ENCODE measurements around the gene SCMH1. TPM values are rescaled to one million over a fixed set of nuclear protein-coding genes. Genes with fewer than 3 reads are reported as not detected.
"Not testable (repeated sequence)": the region's sequence is repeated elsewhere in the genome, so short reads cannot be mapped to it uniquely, and the experiment has no call there.

Gene SCMH1
- total RNA-seq, 4 donors from 2014 or later: 30.6 to 72.9 (median 36.3) TPM

DNA sequence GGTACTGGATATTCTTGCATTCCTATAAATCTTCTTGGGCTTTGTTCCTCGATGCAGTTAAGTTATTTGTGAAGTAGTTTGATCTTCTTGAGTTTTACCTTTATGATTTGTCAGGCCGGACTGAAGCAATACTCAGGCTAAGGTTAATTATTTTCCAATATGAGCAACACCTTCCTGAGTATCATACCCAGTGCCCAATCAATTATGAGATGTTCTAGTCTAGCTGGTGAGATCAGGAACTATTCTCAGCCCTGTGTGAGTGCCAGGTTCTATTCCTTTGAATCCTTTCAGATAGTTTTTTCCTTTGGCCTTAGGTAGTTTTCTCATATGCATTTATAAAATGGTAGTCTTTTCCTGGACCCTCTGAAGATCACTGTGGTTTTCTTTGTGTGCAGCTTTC lies 92.5 kb downstream of the SCMH1 start:
- peaks cover 0 to 11% (median 3%) of the 10 kb centered on the region in 4 donors for H3K4me1 ChIP-seq
- WGBS, 2 donors: 50 to 97% methylated on average over 2 of the region's 2 CpGs
- no peak for DNase-seq (ENCODE audit: low spot score in 2 of 2)
- no peaks in the 10 kb centered on the region for H3K27me3 ChIP-seq
- H3K4me3 ChIP-seq: no peak overlapping the region
- no peak overlapping the region for H3K27ac ChIP-seq
- peaks cover 0 to 63% (median 0%) of the 10 kb centered on the region in 3 donors for H3K36me3 ChIP-seq
- no peak for TF ChIP-seq EP300 (IDR thresholded peaks at IDR 0.05)
- no peak for TF ChIP-seq CTCF (IDR thresholded peaks at IDR 0.05)
- no peak for TF ChIP-seq POLR2A (IDR thresholded peaks at IDR 0.05)
- H3K9me3 ChIP-seq: no peaks in the 10 kb centered on the region

GRCh38 chr1:41144285-41144684 lies 97.8 kb downstream of the SCMH1 start:
- TF ChIP-seq EP300 (IDR thresholded peaks at IDR 0.05): no peak
- no peak for TF ChIP-seq CTCF (IDR thresholded peaks at IDR 0.05)
- TF ChIP-seq POLR2A (IDR thresholded peaks at IDR 0.05): no peak
- Histone ChIP-seq H3K36me3 (peaks cover 0 to 87% (median 4%) of the 10 kb centered on the region in 3 donors), H3K4me1 (no peaks in the 10 kb centered on the region), H3K9me3 (peaks cover 0 to 14% (median 0%) of the 10 kb centered on the region in 4 donors), H3K27ac (no peak overlapping the region), H3K27me3 (no peaks in the 10 kb centered on the region), H3K4me3 (no peak overlapping the region)
- DNase-seq (ENCODE audit: low spot score in 2 of 2): no peak
- WGBS, 2 donors: 94 to 98% methylated on average over 1 of the region's 1 CpG

- no peaks in the 10 kb centered on the region for H3K4me1 ChIP-seq
- peaks cover 0 to 71% (median 4%) of the 10 kb centered on the region in 3 donors for H3K36me3 ChIP-seq
- H3K27ac ChIP-seq: no peak overlapping the region
- 93 to 97% methylated on average over 1 of the region's 1 CpG for WGBS, 2 donors
- no peak for TF ChIP-seq EP300 (IDR thresholded peaks at IDR 0.05)
- no peak for TF ChIP-seq POLR2A (IDR thresholded peaks at IDR 0.05)
- TF ChIP-seq CTCF (IDR thresholded peaks at IDR 0.05): no peak
- H3K4me3 ChIP-seq: no peak overlapping the region
- no peak for DNase-seq (ENCODE audit: low spot score in 2 of 2)
- peaks cover 0 to 14% (median 0%) of the 10 kb centered on the region in 4 donors for H3K9me3 ChIP-seq
- H3K27me3 ChIP-seq: no peaks in the 10 kb centered on the region
Observed at GRCh38 chr1:41138549-41138948, 103.6 kb downstream of the SCMH1 start.

GRCh38 chr1:41135196-41135947 lies 106.7 kb downstream of the SCMH1 start:
- no peak overlapping the region for H3K27ac ChIP-seq
- peaks cover 0 to 52% (median 0%) of the 10 kb centered on the region in 3 donors for H3K36me3 ChIP-seq
- no peaks in the 10 kb centered on the region for H3K27me3 ChIP-seq
- no peak for DNase-seq (ENCODE audit: low spot score in 2 of 2)
- no peaks in the 10 kb centered on the region for H3K4me1 ChIP-seq
- no peak overlapping the region for H3K4me3 ChIP-seq
- H3K9me3 ChIP-seq: peaks cover 0 to 5% (median 0%) of the 10 kb centered on the region in 4 donors
- TF ChIP-seq CTCF (IDR thresholded peaks at IDR 0.05) (no peak), EP300 (IDR thresholded peaks at IDR 0.05) (no peak), POLR2A (IDR thresholded peaks at IDR 0.05) (no peak)
- WGBS, 2 donors: 97 to 100% methylated on average over 1 of the region's 1 CpG

- not testable (repeated sequence) for H3K4me3 ChIP-seq; H3K27me3 ChIP-seq; H3K4me1 ChIP-seq; H3K27ac ChIP-seq; H3K9me3 ChIP-seq; DNase-seq (ENCODE audit: low spot score in 2 of 2)
- H3K36me3 ChIP-seq: peaks cover 0 to 42% (median 0%) of the 10 kb centered on the region in 3 donors
- 96% methylated on average over 2 of the region's 2 CpGs for WGBS, 2 donors
Observed at GRCh38 chr1:41134325-41134724, 107.8 kb downstream of the SCMH1 start.

Measured in tibial nerve (tissue), 4 donors.